ENCODE results near the gene ZNF664.

ZNF664 gene

DNA sequence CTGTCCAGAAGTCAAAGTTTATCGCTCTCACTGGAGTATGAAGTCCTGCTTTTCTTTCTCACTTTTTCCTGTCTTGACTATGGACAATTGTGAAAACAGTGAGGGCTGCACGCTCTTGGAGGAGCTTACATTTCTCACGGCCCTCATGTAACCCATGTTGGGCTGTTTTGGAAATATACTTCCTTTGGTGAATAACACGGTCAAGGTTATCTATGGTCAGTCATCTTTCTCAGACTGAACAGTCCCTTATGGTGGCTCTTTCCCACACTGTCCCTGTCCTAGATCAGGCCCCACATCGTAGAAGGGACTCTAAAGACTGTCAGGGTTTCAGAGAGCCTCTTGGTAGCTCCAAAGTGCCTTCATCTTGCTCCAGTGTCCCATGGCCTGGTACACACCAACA is 7.6 kb upstream of the ZNF664 start:
- Histone ChIP-seq H3K4ac (ENCODE audit: low read depth, low read length) (no peak overlapping the region), H3K9me3 (ENCODE audit: insufficient read depth, low read depth, low read length) (no peaks in the 10 kb centered on the region), H3K27ac (ENCODE audit: low read depth, low read length) (no peak overlapping the region), H3K14ac (ENCODE audit: low read length) (no peak overlapping the region), H2AK5ac (ENCODE audit: low read length) (no peak overlapping the region), H3K27me3 (ENCODE audit: insufficient read depth, low read length) (no peaks in the 10 kb centered on the region), H2BK12ac (ENCODE audit: low read length) (no peak overlapping the region), H4K91ac (ENCODE audit: low read depth, low read length) (no peak overlapping the region), H3K9ac (ENCODE audit: low read length) (no peak overlapping the region), H3K4me3 (ENCODE audit: low read depth, low read length) (no peak overlapping the region), H4K8ac (ENCODE audit: low read depth, low read length) (no peak overlapping the region), H3K36me3 (ENCODE audit: control insufficient read depth in 1 of 2, insufficient read depth in 2 of 2, low read length in 2 of 2) (peaks cover 0 to 5% of the 10 kb centered on the region in 2 experiments), H3K79me2 (ENCODE audit: control insufficient read depth, insufficient read depth, low read length, poor library complexity) (no peaks in the 10 kb centered on the region), H3K23ac (ENCODE audit: low read length) (no peak overlapping the region), H3K4me1 (ENCODE audit: control insufficient read depth in 1 of 2, insufficient read depth in 2 of 2, low read length in 2 of 2) (no peaks in the 10 kb centered on the region), H2BK5ac (ENCODE audit: low read depth, low read length, poor library complexity) (no peak overlapping the region), H3K18ac (ENCODE audit: low read length) (no peak overlapping the region), H2BK120ac (ENCODE audit: insufficient read depth, low read length, poor library complexity) (no peak overlapping the region), H3K79me1 (ENCODE audit: low read length) (no peaks in the 10 kb centered on the region), H2AFZ (ENCODE audit: insufficient read depth, low read length, poor library complexity) (no peak overlapping the region), H3K4me2 (ENCODE audit: low read length) (no peak overlapping the region), H4K12ac (ENCODE audit: low read depth, low read length) (no peak overlapping the region)
- DNase-seq: no peak
- no CpG with 5 or more reads among the region's 5 CpGs for WGBS (ENCODE audit: extremely low coverage, insufficient coverage, insufficient read length)

- no peak overlapping the region for H2AFZ ChIP-seq (ENCODE audit: insufficient read depth, low read length, poor library complexity)
- H4K91ac ChIP-seq (ENCODE audit: low read depth, low read length): no peak overlapping the region
- no peak overlapping the region for H3K23ac ChIP-seq (ENCODE audit: low read length)
- H3K79me1 ChIP-seq (ENCODE audit: low read length): no peaks in the 10 kb centered on the region
- H2BK5ac ChIP-seq (ENCODE audit: low read depth, low read length, poor library complexity): no peak overlapping the region
- no peaks in the 10 kb centered on the region for H3K4me1 ChIP-seq (ENCODE audit: control insufficient read depth in 1 of 2, insufficient read depth in 2 of 2, low read length in 2 of 2)
- H4K8ac ChIP-seq (ENCODE audit: low read depth, low read length): no peak overlapping the region
- no peak overlapping the region for H2BK12ac ChIP-seq (ENCODE audit: low read length)
- no peak overlapping the region for H3K4me2 ChIP-seq (ENCODE audit: low read length)
- H3K79me2 ChIP-seq (ENCODE audit: control insufficient read depth, insufficient read depth, low read length, poor library complexity): no peaks in the 10 kb centered on the region
- no peaks in the 10 kb centered on the region for H3K9me3 ChIP-seq (ENCODE audit: insufficient read depth, low read depth, low read length)
- no CpG with 5 or more reads among the region's 3 CpGs for WGBS (ENCODE audit: extremely low coverage, insufficient coverage, insufficient read length)
- no peak overlapping the region for H3K4me3 ChIP-seq (ENCODE audit: low read depth, low read length)
- H3K18ac ChIP-seq (ENCODE audit: low read length): no peak overlapping the region
- H3K27ac ChIP-seq (ENCODE audit: low read depth, low read length): no peak overlapping the region
- no peak overlapping the region for H3K14ac ChIP-seq (ENCODE audit: low read length)
- DNase-seq: no peak
- no peak overlapping the region for H3K4ac ChIP-seq (ENCODE audit: low read depth, low read length)
- no peak overlapping the region for H2BK120ac ChIP-seq (ENCODE audit: insufficient read depth, low read length, poor library complexity)
- no peak overlapping the region for H3K9ac ChIP-seq (ENCODE audit: low read length)
- no peak overlapping the region for H4K12ac ChIP-seq (ENCODE audit: low read depth, low read length)
- no peak overlapping the region for H2AK5ac ChIP-seq (ENCODE audit: low read length)
- H3K27me3 ChIP-seq (ENCODE audit: insufficient read depth, low read length): no peaks in the 10 kb centered on the region
- peaks cover 0 to 5% of the 10 kb centered on the region in 2 experiments for H3K36me3 ChIP-seq (ENCODE audit: control insufficient read depth in 1 of 2, insufficient read depth in 2 of 2, low read length in 2 of 2)
These were observed 6.4 kb upstream of the ZNF664 start for GRCh38 chr12:123966596-123966995.

DNA sequence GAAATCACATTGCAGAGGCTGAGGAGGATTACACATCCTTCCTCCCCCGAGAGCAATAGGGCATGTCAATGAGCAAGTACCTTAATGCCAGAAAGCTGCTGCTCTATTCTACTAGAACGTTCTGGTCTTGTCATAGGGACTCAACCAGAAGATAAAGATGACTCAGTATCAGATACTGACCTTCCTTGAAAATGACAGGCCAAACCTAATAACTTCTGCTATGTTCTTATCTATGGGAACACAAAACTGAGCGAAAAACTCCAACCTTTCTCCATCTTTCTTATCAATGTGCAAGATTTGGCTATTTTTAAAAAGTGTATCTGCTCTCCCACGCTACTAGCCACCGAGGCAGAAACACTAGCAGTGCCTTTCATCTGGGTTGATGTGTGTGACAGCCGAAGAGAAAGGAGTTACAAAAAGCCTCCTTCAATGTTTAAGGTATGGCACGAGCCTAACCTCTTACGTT is 5.9 kb upstream of the ZNF664 start:
- H3K79me2 ChIP-seq (ENCODE audit: control insufficient read depth, insufficient read depth, low read length, poor library complexity): peaks cover 5% of the 10 kb centered on the region
- H2BK12ac ChIP-seq (ENCODE audit: low read length): no peak overlapping the region
- no peak overlapping the region for H4K91ac ChIP-seq (ENCODE audit: low read depth, low read length)
- H3K23ac ChIP-seq (ENCODE audit: low read length): no peak overlapping the region
- H2BK120ac ChIP-seq (ENCODE audit: insufficient read depth, low read length, poor library complexity): no peak overlapping the region
- peaks cover 4% of the 10 kb centered on the region for H3K79me1 ChIP-seq (ENCODE audit: low read length)
- no peak overlapping the region for H3K14ac ChIP-seq (ENCODE audit: low read length)
- no peak overlapping the region for H2AFZ ChIP-seq (ENCODE audit: insufficient read depth, low read length, poor library complexity)
- no peak overlapping the region for H3K18ac ChIP-seq (ENCODE audit: low read length)
- no peak overlapping the region for H3K4ac ChIP-seq (ENCODE audit: low read depth, low read length)
- no peak overlapping the region for H4K8ac ChIP-seq (ENCODE audit: low read depth, low read length)
- H4K12ac ChIP-seq (ENCODE audit: low read depth, low read length): no peak overlapping the region
- H3K27ac ChIP-seq (ENCODE audit: low read depth, low read length): no peak overlapping the region
- no peak overlapping the region for H3K9ac ChIP-seq (ENCODE audit: low read length)
- H3K4me1 ChIP-seq (ENCODE audit: control insufficient read depth in 1 of 2, insufficient read depth in 2 of 2, low read length in 2 of 2): no peaks in the 10 kb centered on the region
- no peak for DNase-seq
- WGBS (ENCODE audit: extremely low coverage, insufficient coverage, insufficient read length): no CpG with 5 or more reads among the region's 8 CpGs
- no peak overlapping the region for H2AK5ac ChIP-seq (ENCODE audit: low read length)
- no peaks in the 10 kb centered on the region for H3K9me3 ChIP-seq (ENCODE audit: insufficient read depth, low read depth, low read length)
- no peak overlapping the region for H2BK5ac ChIP-seq (ENCODE audit: low read depth, low read length, poor library complexity)
- no peaks in the 10 kb centered on the region for H3K27me3 ChIP-seq (ENCODE audit: insufficient read depth, low read length)
- no peak overlapping the region for H3K4me2 ChIP-seq (ENCODE audit: low read length)
- no peak overlapping the region for H3K4me3 ChIP-seq (ENCODE audit: low read depth, low read length)
- H3K36me3 ChIP-seq (ENCODE audit: control insufficient read depth in 1 of 2, insufficient read depth in 2 of 2, low read length in 2 of 2): peaks cover 0 to 5% of the 10 kb centered on the region in 2 experiments

GRCh38 chr12:123971449-123971769 is 1.6 kb upstream of the ZNF664 start:
- Histone ChIP-seq H3K79me1 (ENCODE audit: low read length) (peaks cover 10% of the 10 kb centered on the region), H3K36me3 (ENCODE audit: control insufficient read depth in 1 of 2, insufficient read depth in 2 of 2, low read length in 2 of 2) (peaks cover 3 to 5% of the 10 kb centered on the region in 2 experiments), H3K4me2 (ENCODE audit: low read length) (peak overlapping the region; percentile 80), H2BK12ac (ENCODE audit: low read length) (no peak overlapping the region), H3K27ac (ENCODE audit: low read depth, low read length) (peak overlapping the region; percentile 89), H3K9ac (ENCODE audit: low read length) (peak overlapping the region; percentile 82), H3K18ac (ENCODE audit: low read length) (no peak overlapping the region), H3K4me1 (ENCODE audit: control insufficient read depth in 1 of 2, insufficient read depth in 2 of 2, low read length in 2 of 2) (no peaks in the 10 kb centered on the region), H3K14ac (ENCODE audit: low read length) (peak overlapping the region; percentile 0), H2AK5ac (ENCODE audit: low read length) (no peak overlapping the region), H2BK120ac (ENCODE audit: insufficient read depth, low read length, poor library complexity) (no peak overlapping the region), H3K9me3 (ENCODE audit: insufficient read depth, low read depth, low read length) (no peaks in the 10 kb centered on the region), H4K12ac (ENCODE audit: low read depth, low read length) (no peak overlapping the region), H3K23ac (ENCODE audit: low read length) (no peak overlapping the region), H4K91ac (ENCODE audit: low read depth, low read length) (peak overlapping the region; percentile 96), H3K27me3 (ENCODE audit: insufficient read depth, low read length) (no peaks in the 10 kb centered on the region), H2AFZ (ENCODE audit: insufficient read depth, low read length, poor library complexity) (no peak overlapping the region), H3K4ac (ENCODE audit: low read depth, low read length) (no peak overlapping the region), H4K8ac (ENCODE audit: low read depth, low read length) (no peak overlapping the region), H3K4me3 (ENCODE audit: low read depth, low read length) (peak overlapping the region; percentile 83), H3K79me2 (ENCODE audit: control insufficient read depth, insufficient read depth, low read length, poor library complexity) (peaks cover 10% of the 10 kb centered on the region), H2BK5ac (ENCODE audit: low read depth, low read length, poor library complexity) (no peak overlapping the region)
- no CpG with 5 or more reads among the region's 10 CpGs for WGBS (ENCODE audit: extremely low coverage, insufficient coverage, insufficient read length)
- DNase-seq: no peak
